SH-SY5Y (cell line): Measurements from ENCODE around the gene PEX5.

ENCODE experiments used
- GATA2 ChIP-seq: IDR thresholded peaks from 2 replicates; pipeline ENCODE4 v1.6.1; 2011; ENCODE audit warnings: mild to moderate bottlenecking, low read depth, low read length
- GATA3 ChIP-seq: IDR thresholded peaks from 2 replicates; pipeline ENCODE4 v1.6.1; 2011; ENCODE audit warnings: low read depth, mild to moderate bottlenecking, low read length, moderate library complexity

DNA sequence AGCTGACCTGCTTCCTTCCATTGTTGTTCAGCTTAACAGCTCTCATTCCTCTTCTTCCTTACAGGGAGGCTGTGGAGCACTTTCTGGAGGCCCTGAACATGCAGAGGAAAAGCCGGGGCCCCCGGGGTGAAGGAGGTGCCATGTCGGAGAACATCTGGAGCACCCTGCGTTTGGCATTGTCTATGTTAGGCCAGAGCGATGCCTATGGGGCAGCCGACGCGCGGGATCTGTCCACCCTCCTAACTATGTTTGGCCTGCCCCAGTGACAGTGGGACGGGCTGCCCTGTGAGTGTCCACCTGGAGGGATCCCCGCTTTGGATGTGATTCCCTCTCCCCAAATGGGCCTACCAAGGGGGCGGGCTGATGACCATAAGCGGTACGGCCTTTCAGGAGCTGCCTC, 20.5 kb downstream of the PEX5 start:
- no peak for TF ChIP-seq GATA2
- no peak for TF ChIP-seq GATA3
